Measurements from ENCODE around the gene COL27A1. TPM values are rescaled to one million over a fixed set of nuclear protein-coding genes. Genes with fewer than 3 reads are reported as not detected.

COL27A1 gene
- total RNA-seq, 1 experiment from 2014 or later: 8.2 TPM

DNA sequence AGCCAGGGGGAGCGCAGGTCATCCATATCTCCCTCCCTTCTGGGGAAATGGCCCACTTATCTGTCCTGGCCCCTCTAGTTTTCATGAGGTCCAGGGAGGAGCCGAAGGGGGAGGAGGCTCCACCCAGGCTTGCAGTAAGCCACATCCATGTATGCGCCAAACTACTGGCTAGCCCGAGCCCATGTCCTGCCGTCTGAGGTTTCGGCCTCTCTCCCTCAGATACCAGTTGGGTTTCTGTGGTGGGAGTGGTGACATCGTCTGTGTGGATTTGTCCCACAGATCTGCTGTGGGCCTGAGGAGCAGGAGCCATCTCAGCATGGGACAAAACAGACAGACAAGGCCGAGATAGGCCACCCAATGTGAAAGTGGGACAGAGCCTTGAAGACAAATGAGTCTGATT is 89.2 kb downstream of the COL27A1 start:
- no peak for DNase-seq (ENCODE audit: low spot score)

DNA sequence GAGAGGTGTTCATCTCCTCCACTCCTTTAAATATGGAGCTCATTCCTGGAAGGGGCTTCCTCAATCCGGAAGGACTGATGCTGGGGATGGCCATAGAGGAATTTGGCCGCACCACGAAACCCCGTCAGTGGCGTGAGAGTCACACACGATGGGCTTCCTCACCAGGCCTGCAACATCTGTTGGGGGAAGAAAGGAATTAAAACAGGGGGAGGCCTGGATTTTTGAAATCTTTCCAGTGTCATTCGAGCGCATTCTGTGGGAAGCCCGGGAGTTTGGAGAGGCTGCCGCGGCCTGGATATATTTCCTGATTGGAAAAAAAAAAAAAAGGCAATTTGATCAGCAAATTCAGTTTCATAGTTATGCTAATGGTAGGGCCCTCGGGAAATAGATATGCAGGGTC is 91.2 kb downstream of the COL27A1 start:
- no peak for DNase-seq (ENCODE audit: low spot score)

DNA sequence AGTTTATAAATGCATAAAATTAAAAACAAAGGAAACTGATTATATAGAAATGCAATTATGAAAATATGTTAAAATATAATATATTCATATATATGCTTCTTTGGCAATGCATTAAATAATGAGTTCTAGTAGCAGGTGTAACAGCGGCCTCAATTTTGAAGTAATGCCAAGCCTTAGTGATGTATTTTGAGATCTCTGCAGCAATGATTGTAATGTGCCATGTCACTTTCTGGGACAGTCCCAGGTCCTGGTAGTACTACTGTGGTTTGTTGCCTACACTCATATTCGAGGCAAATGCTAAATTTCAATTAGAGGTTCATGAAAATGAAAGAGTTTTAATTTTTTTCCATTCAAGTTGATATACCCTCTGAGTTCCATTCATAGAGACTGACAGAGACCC is 91.7 kb downstream of the COL27A1 start:
- no peak for DNase-seq (ENCODE audit: low spot score)

DNA sequence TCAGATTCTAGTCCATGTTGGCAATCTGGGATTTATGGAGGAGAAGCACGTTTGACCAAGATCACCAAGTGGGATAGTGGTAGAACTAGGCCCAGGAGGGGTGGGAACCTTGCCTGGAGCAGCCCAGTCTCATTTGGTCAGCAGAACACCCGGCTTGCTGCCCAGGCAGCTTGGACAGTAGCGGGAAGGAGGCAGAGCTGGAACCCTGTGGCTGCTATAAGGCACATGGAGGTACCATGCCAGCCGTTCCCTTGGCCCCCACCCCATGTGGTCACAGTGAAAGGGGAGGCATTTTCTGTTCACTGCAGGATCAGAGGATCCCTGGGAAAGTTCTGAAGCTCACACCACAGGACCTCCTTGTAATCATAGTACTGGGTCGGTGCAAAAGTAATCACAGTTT is 92.2 kb downstream of the COL27A1 start:
- no peak for DNase-seq (ENCODE audit: low spot score)

DNA sequence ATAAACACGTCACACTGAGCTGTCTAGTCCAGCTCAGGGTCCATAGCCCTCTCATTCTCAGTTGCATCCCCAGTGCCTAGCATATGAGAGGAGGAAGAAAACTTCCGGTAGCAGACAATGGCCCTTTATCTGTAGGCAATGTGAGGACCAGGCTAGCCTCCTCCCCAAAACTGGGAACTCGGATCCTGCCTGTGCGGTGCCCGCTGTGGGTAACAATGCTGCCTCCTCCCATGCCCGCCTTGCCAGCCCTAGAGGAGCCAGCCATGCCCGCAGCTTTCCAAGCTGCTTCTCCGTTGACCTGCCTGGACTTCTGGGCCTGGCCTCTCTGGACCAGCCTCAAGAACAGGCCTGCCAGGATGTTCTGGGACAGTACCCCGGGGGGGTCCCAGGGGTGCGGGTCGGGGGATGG is 93.0 kb downstream of the COL27A1 start:
- DNase-seq (ENCODE audit: low spot score): no peak

DNA sequence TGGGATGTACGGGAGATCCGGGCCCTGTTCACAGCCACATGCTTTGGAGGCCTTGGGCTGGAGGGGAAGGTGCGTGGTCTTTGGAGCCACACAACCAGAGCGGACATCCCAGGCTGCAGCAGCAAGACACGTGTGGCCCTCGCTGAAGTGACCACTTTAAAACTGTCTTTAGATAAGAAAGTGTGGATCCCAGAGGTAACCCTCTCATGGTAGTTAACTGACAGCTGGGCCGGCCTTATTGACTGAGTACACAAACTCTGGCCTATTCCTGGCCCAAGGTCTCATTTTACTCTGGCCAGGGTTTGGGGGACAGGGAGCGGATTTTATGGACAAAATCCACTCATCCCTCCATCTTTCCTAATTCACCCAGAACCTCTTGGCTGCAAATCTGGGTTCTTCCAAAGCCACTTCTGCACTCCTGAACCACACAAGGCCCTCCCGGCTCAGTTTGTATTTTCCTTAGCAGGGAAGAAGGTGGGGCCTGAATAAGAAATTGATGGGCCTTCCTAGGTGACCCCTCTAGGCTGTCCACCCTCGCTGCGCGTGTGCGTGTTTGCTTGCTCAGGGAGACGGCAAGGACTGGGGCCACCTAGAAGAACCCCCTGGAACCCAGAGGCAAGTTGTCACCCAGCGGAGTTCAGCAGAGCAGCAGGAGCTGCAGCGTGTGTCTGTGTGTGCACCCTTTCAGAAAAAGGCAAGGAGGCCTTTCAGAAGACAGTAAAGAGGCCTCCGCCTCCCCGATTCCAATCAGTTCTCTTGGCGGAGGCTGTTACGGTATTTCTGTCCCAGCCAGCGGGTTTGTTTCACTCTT is 94.3 kb downstream of the COL27A1 start:
- no peak for DNase-seq (ENCODE audit: low spot score)

DNA sequence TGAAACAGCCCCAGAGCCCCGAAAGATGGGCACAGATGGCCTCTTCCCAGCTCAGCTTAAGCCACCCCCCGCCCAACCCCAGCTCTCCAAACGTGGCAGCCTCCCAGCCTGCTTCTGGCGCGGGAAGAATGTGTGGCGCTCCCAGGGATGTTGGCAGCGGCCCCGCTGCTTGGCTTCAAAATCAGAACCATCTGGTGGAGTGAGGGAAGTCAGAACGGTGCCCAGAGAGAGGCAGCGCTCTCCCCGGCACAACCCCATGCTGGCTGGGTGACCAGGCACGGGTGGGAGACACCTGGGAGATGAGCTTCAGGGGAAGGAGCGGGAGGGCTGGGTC is 94.9 kb downstream of the COL27A1 start:
- DNase-seq (ENCODE audit: low spot score): peak; percentile 22

DNA sequence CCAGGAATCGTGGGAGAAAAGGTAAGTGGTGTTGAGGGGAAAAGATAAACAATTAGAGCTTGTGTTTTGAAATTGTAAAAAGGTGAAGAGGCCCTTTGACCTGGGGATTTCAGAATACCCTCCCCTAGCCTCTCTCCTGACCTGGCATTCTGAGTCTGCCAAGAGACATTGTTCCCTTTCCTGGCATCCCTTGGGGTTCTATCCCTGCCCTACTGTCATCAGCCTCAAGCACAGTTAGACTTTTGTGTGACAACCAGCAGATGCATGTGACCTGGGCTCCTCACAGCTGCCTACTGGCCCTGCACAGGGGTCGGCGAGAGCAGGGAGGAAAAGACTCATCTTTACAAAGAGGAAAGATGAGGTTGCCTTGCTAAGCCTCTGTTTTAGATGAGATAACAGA is 95.3 kb downstream of the COL27A1 start:
- DNase-seq (ENCODE audit: low spot score): no peak

DNA sequence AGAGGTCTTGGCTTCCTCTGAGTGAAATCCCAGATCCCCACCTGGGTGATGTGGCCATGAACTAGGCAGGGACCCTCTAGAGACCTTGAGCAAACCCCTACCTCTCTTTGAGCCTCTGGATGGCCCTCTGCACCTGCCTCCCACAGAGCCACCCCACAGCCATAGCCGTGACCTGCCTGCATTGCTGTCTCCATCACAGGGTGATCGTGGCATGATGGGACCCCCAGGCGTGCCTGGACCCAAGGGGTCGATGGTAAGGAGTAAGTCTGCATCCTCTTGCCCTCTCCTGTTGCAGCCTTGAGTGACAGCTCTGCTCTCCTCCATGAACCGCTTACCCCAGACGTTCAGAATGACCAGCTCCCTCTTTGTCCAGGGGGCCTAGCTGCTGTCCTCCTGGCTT is 97.1 kb downstream of the COL27A1 start:
- DNase-seq (ENCODE audit: low spot score): no peak

DNA sequence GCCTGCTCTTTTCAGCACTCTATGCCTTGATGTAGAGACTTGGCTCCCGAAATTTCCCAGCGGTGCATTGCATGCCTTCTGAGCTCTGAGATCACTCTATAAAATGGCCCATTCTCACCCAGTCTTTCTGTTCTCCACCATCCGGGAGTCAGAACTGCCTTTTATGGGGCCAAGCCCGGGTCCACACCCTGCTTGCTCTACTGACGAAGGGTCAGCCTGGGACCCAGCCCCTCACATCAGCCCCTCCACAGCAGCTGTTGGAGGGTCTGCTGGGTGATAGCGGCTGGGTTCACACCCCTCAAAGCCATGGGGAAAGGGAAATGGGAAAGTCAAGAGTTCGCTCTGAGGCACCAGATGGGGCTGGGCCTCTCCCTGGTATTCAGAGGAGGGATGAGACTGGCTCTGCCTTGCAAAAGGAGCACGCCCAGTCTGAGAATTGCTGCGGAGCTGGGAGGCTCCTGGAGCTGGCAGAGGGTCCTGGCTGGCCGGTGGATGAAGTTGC is 101.5 kb downstream of the COL27A1 start:
- DNase-seq (ENCODE audit: low spot score): no peak

DNA sequence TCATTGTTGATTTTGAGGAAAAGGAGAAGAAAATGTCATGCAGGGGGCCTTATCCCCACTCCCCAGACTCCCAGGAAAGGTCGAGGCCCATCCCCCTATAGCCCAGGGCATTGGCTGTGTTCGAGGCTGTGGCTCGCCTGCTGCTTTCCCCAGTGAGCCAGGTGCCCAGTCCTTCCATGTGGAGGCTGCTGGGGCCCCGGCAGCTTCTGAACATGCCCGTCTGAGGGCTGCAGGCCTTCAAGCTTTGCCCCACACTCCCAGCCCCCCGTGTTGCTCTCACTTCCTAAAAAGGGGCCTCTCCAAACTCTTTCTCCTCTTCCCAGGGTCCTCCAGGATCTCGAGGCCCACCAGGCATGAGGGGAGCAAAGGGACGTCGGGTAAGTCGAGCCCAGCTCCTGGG is 102.9 kb downstream of the COL27A1 start:
- no peak for DNase-seq (ENCODE audit: low spot score)

DNA sequence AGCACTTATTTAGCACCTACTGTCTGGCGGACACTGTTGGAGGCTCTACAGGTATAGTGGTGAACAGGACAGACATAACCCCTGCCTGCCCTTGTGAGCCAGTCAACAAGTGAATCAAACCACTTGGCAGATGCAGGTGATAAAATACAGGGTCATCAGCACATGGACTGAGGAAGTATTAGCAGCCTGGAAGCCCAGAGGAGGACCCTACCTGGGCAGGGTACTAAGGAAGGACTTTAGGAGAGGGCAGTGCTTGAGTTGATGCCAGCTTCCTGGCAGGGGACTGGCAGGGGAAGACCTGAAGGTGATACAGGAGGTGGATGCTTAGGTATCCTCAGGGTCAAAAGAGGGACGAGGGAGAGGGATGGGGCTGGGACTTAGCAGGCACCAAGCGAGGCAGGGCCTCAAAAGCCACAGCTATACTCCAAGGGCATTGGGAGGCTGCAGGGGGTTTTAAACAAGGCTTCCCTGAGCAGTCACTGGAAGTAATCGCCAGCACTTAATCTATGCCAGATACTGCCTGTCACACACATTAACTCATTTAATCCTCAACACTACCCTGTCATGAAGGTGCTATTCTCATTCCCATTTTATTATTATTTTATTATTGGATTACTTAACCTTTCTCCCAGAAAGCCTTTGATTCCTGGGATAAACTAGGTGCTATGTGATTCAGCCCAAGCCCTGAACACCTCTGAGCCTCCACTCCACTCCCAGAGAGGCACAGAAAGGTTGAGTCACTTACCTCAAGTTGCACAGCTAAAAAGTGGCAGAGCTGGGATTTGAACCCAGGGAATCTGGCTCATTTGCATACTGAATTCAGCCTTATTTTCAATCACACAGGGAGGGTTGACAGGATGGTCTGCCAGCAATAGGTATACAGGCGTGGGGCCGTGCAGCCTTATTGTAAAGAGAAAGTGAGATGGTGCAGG is 103.8 kb downstream of the COL27A1 start:
- no peak for DNase-seq (ENCODE audit: low spot score)

DNA sequence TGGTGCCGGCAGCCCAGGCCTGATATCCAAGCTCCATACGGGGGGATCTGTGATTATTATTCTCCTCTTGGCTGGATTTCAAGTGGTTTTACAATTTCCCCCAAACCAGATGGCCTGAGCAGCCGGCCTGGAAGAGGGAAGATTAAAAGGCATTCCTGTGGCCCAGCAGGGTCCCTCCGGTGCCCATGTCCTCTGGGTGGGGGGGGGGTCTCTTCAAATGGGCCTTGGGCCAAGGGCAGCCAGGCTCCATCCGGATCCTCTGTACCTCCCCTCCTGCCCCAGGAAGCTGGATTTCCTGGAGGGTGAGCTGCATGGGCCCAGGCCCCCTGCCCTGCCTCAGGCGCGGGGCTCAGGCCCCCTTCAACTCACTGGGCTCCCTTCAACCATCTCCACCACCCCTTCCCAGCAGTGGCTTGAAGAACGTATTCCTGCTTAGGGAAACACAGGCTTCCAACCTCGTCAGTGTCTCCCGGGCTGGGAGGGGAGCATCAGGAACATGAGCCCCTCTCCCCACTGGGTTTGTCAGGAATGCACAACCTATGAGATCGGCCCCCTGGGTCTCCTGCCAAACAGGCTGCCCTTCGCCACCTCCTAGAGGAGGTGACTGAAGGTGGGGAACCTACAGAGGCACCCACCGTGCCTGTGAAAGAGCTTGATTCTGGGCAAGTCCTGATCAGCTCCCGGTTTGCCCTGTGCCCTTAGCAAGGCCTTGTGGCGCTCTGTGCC is 104.6 kb downstream of the COL27A1 start:
- no peak for DNase-seq (ENCODE audit: low spot score)

DNA sequence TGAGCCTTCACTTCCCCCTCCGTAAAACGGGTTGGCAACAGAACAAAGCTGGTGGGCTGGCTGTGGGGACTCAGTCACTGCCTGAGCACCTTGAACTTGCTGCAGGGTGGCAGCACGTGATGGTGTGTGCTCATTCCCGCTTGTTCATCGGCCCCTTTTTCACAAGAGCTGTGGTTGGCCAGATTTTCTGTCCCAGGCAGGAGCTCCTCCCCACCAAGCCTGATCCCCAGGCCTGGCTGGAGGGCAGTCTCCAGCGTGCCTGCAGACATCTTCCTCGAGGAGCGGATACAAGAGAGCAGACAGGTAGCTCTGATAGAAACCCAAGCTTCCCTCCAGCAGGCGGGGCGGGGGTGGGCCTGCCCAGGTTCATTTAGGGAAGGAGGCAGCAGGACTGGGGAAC is 105.7 kb downstream of the COL27A1 start:
- no peak for DNase-seq (ENCODE audit: low spot score)

DNA sequence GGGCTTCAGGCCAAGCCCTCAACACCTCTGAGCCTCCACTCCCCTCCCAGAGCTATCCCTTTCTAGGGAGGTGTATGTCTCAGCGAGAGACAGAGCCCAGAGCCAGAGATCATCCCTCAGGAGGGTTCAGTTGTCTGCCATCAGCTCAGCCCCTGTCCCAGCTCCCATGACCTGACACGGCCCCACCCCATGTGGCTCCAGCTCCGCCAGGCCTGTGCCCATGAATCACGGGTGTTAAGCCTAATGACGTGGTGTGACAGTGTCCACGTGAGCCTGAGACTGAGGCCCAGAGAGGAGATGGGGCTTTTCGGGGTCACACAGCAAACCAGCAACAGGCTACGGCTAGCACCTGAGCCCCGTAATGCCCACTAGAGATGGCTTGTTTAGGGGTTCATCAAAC is 106.7 kb downstream of the COL27A1 start:
- DNase-seq (ENCODE audit: low spot score): no peak

DNA sequence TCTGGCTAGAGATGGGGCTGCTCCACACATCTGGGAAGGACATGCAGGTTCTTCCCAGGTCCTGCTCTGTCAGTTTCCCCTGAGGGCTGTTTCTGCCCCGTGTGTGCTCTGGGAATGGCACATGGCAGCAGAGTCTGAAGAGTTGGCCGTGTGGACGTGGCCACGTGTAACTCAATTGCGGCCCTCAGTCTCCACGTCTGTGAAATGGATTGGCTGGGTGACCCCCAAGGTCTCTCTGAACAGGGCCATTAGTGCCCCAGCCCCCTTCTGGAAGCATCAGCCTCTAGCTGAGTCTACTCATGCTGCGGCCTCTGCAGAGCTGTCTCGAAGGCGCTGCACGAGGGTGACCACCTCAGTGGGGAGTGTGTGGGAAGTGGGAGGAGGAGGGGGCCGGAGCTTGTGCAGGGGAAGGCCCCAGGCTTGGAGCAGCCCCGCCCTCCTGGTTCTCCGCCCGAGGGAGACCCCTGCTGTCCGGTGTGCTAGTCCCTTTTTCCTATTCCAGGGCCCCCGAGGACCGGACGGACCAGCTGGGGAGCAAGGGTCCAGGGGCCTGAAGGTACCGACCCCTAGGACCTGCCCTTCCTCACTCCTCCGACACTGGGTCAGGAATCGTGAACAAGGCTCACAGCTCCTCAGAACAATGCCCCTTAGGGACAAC is 108.6 kb downstream of the COL27A1 start:
- no peak for DNase-seq (ENCODE audit: low spot score)

DNA sequence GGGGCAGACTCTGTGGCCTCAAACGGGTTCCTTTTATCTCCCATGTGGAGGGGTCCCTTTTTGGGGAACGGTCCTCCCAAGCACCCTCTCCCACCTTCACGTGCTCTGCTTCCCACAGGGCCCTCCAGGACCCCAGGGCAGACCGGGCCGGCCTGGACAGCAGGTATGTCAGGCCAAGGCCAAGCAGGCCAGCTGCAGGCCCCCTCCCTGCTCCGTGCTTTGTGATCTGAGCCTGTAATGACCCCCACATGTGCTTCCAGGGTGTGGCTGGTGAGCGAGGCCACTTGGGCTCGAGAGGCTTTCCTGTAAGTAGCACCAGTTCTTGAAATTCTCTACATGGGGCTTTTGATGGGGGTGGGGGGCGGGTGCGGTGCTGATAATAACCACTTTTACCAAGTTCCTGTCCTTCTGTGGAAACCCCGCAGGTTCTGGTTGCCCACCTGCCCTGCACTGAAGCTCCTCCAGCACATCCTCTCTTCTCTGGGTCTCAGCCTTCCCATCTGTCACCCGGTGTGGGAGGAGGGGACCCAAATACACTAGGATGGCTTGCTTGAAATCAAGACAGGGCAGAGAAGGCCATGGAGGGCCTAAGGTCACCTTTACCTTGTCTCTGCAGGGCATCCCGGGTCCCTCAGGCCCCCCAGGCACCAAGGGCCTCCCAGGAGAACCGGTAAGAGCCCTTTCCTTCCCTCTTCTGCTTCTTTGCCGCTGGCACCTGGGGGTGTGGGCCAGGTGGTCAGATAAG is 109.6 kb downstream of the COL27A1 start:
- DNase-seq (ENCODE audit: low spot score): no peak

DNA sequence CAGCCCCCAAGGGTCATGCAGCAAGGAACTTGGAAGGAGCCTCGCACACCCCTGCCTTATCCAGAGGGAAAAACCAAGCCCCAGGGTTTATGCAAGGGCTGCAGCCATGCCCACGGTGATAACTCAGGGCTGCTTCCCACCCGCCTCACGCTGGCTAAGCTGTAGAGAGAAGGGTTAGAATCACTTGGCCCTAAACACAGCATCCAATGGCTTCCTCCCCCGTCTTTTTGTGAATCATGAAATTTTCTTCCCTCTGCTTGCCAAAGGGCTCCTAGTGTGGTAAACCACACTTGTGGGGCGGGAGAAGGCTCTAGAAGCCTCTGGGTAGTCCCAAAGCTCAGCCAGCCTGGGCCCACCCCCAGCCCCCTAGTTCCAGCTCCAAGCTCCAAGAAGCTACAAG is 111.6 kb downstream of the COL27A1 start:
- no peak for DNase-seq (ENCODE audit: low spot score)

DNA sequence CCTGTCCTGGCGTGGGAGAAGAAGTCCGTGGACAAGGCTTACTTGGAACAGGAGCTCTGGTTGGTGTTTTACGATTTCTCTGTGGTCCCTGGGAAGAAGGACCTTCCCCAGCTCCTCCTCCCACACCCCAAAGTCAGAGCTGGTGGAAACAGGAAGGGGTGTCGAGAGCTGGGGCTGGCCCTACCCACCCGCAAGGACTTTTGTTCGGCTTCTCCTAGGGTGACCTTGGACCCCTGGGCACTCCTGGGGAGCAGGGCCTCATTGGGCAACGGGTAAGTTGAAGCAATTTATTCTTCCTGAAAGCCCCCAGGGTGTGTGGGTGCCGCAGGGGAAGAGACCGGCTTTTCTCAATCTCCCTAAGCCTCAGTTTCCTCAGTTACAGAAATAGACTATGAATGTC is 113.7 kb downstream of the COL27A1 start:
- no peak for DNase-seq (ENCODE audit: low spot score)

DNA sequence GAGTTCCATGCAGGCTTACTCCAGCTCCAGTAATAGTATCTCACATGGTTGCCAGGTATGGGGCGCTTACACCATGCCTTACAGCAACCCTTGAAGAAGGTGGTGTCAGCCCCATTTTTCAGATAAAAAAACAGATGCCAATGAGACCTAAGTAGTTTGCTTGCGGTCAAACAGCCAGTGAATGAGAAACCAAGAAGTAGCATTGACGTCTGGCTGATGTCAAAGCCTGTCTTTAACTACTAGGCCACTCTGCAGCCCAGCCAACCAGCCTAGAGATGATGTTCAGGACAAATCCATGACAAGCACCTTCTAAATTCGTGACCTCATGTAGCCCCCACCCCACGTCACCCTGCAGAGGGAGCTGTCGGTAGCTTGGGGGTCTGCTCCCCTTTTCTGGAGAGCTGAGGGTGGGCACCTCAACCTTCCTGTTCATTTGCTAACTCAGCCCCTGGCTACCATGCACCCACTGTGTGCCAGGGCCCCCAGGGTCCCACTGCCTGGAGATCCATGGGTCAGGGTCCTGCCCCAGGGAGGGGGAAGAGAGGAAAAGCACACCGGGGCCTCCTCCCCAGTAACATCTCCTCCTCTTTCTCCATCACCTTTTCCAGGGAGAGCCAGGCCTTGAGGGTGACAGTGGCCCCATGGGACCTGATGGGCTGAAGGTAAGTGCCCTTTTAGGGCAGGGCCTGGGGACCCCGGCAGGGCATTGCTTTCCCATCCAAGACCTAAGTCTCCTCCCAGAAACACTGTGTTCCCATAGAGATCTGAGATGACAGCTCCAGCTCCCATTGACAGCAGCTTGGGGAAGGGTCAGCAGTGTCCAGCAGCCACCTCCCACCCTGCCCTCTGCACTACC is 115.0 kb downstream of the COL27A1 start:
- no peak for DNase-seq (ENCODE audit: low spot score)
